ENCODE data around the gene SETD1A.

Gene SETD1A

GRCh38 chr16:30957456-30958174 is at the start of gene SETD1A:
SETD1A (plus strand) TSS chr16:30957754; CDS start chr16:30958732, 978 bp downstream.
- peak within 1 kb of the TSS; percentile 77 to 97 (median 93) for H3K9ac ChIP-seq (ENCODE audit: low read length in 5 of 5)
- peaks cover 0 to 43% (median 34%) of the 10 kb centered on the region in 5 donors for H3K36me3 ChIP-seq (ENCODE audit: control insufficient read depth in 5 of 5, insufficient read depth in 5 of 5, low read length in 5 of 5)
- H3K27me3 ChIP-seq (ENCODE audit: control insufficient read depth in 5 of 5, insufficient read depth in 4 of 5, low read length in 5 of 5) = no peaks in the 10 kb centered on the region
- H3K27ac ChIP-seq (ENCODE audit: low read depth, low read length) = peak within 1 kb of the TSS; percentile 92
- no peaks in the 10 kb centered on the region for H3K9me3 ChIP-seq (ENCODE audit: control insufficient read depth in 5 of 5, low read length in 5 of 5)
- peak within 1 kb of the TSS; percentile 80 to 92 (median 85) for H3K4me3 ChIP-seq (ENCODE audit: low read depth in 1 of 5, low read length in 5 of 5)
- peaks cover 7 to 37% (median 33%) of the 10 kb centered on the region in 5 donors for H3K4me1 ChIP-seq (ENCODE audit: control insufficient read depth in 5 of 5, insufficient read depth in 5 of 5, low read length in 5 of 5)

GRCh38 chr16:30910427-30911029 is 47.0 kb upstream of the SETD1A start:
- H3K36me3 ChIP-seq (ENCODE audit: control insufficient read depth in 5 of 5, insufficient read depth in 5 of 5, low read length in 5 of 5) = peaks cover 0 to 3% (median 0%) of the 10 kb centered on the region in 5 donors
- peaks cover 0 to 5% (median 0%) of the 10 kb centered on the region in 5 donors for H3K27me3 ChIP-seq (ENCODE audit: control insufficient read depth in 5 of 5, insufficient read depth in 4 of 5, low read length in 5 of 5)
- no peak overlapping the region for H3K27ac ChIP-seq (ENCODE audit: low read depth, low read length)
- no peak overlapping the region for H3K9ac ChIP-seq (ENCODE audit: low read length in 5 of 5)
- H3K4me1 ChIP-seq (ENCODE audit: control insufficient read depth in 5 of 5, insufficient read depth in 5 of 5, low read length in 5 of 5) = no peaks in the 10 kb centered on the region
- H3K9me3 ChIP-seq (ENCODE audit: control insufficient read depth in 5 of 5, low read length in 5 of 5) = no peaks in the 10 kb centered on the region
- H3K4me3 ChIP-seq (ENCODE audit: low read depth in 1 of 5, low read length in 5 of 5) = no peak overlapping the region

GRCh38 chr16:30912794-30913412 is 44.7 kb upstream of the SETD1A start:
- Histone ChIP-seq H3K27ac (ENCODE audit: low read depth, low read length) (no peak overlapping the region), H3K9ac (ENCODE audit: low read length in 5 of 5) (no peak overlapping the region), H3K4me3 (ENCODE audit: low read depth in 1 of 5, low read length in 5 of 5) (no peak overlapping the region), H3K4me1 (ENCODE audit: control insufficient read depth in 5 of 5, insufficient read depth in 5 of 5, low read length in 5 of 5) (no peaks in the 10 kb centered on the region), H3K27me3 (ENCODE audit: control insufficient read depth in 5 of 5, insufficient read depth in 4 of 5, low read length in 5 of 5) (peaks cover 0 to 5% (median 0%) of the 10 kb centered on the region in 5 donors), H3K9me3 (ENCODE audit: control insufficient read depth in 5 of 5, low read length in 5 of 5) (no peaks in the 10 kb centered on the region), H3K36me3 (ENCODE audit: control insufficient read depth in 5 of 5, insufficient read depth in 5 of 5, low read length in 5 of 5) (no peaks in the 10 kb centered on the region)

GRCh38 chr16:30914830-30915229 is 42.7 kb upstream of the SETD1A start:
- H3K9me3 ChIP-seq (ENCODE audit: control insufficient read depth in 5 of 5, low read length in 5 of 5) = no peaks in the 10 kb centered on the region
- peaks cover 0 to 5% (median 0%) of the 10 kb centered on the region in 5 donors for H3K27me3 ChIP-seq (ENCODE audit: control insufficient read depth in 5 of 5, insufficient read depth in 4 of 5, low read length in 5 of 5)
- H3K4me3 ChIP-seq (ENCODE audit: low read depth in 1 of 5, low read length in 5 of 5) = no peak overlapping the region
- no peaks in the 10 kb centered on the region for H3K4me1 ChIP-seq (ENCODE audit: control insufficient read depth in 5 of 5, insufficient read depth in 5 of 5, low read length in 5 of 5)
- no peaks in the 10 kb centered on the region for H3K36me3 ChIP-seq (ENCODE audit: control insufficient read depth in 5 of 5, insufficient read depth in 5 of 5, low read length in 5 of 5)
- no peak overlapping the region for H3K9ac ChIP-seq (ENCODE audit: low read length in 5 of 5)
- H3K27ac ChIP-seq (ENCODE audit: low read depth, low read length) = no peak overlapping the region

- no peaks in the 10 kb centered on the region for H3K27me3 ChIP-seq (ENCODE audit: control insufficient read depth in 5 of 5, insufficient read depth in 4 of 5, low read length in 5 of 5)
- H3K9ac ChIP-seq (ENCODE audit: low read length in 5 of 5) = no peak overlapping the region
- H3K4me1 ChIP-seq (ENCODE audit: control insufficient read depth in 5 of 5, insufficient read depth in 5 of 5, low read length in 5 of 5) = peaks cover 2 to 16% (median 10%) of the 10 kb centered on the region in 5 donors
- H3K27ac ChIP-seq (ENCODE audit: low read depth, low read length) = no peak overlapping the region
- H3K4me3 ChIP-seq (ENCODE audit: low read depth in 1 of 5, low read length in 5 of 5) = no peak overlapping the region
- no peaks in the 10 kb centered on the region for H3K9me3 ChIP-seq (ENCODE audit: control insufficient read depth in 5 of 5, low read length in 5 of 5)
- no peaks in the 10 kb centered on the region for H3K36me3 ChIP-seq (ENCODE audit: control insufficient read depth in 5 of 5, insufficient read depth in 5 of 5, low read length in 5 of 5)
Observed at GRCh38 chr16:30918614-30919013, 38.9 kb upstream of the SETD1A start.

GRCh38 chr16:30920891-30921290 is 36.7 kb upstream of the SETD1A start:
- Histone ChIP-seq H3K27me3 (ENCODE audit: control insufficient read depth in 5 of 5, insufficient read depth in 4 of 5, low read length in 5 of 5) (no peaks in the 10 kb centered on the region), H3K4me1 (ENCODE audit: control insufficient read depth in 5 of 5, insufficient read depth in 5 of 5, low read length in 5 of 5) (peaks cover 4 to 27% (median 19%) of the 10 kb centered on the region in 5 donors), H3K9ac (ENCODE audit: low read length in 5 of 5) (peak overlapping the region in 1 of 5 donors; percentile 35), H3K36me3 (ENCODE audit: control insufficient read depth in 5 of 5, insufficient read depth in 5 of 5, low read length in 5 of 5) (peaks cover 0 to 2% (median 0%) of the 10 kb centered on the region in 5 donors), H3K9me3 (ENCODE audit: control insufficient read depth in 5 of 5, low read length in 5 of 5) (no peaks in the 10 kb centered on the region), H3K4me3 (ENCODE audit: low read depth in 1 of 5, low read length in 5 of 5) (no peak overlapping the region), H3K27ac (ENCODE audit: low read depth, low read length) (no peak overlapping the region)

GRCh38 chr16:30921459-30921747 is 36.2 kb upstream of the SETD1A start:
- Histone ChIP-seq H3K4me3 (ENCODE audit: low read depth in 1 of 5, low read length in 5 of 5) (peak overlapping the region; percentile 56 to 98 (median 93)), H3K9me3 (ENCODE audit: control insufficient read depth in 5 of 5, low read length in 5 of 5) (no peaks in the 10 kb centered on the region), H3K4me1 (ENCODE audit: control insufficient read depth in 5 of 5, insufficient read depth in 5 of 5, low read length in 5 of 5) (peaks cover 4 to 27% (median 19%) of the 10 kb centered on the region in 5 donors), H3K9ac (ENCODE audit: low read length in 5 of 5) (peak overlapping the region in 3 of 5 donors; percentile 52 to 83 (median 67)), H3K27ac (ENCODE audit: low read depth, low read length) (peak overlapping the region; percentile 77), H3K27me3 (ENCODE audit: control insufficient read depth in 5 of 5, insufficient read depth in 4 of 5, low read length in 5 of 5) (no peaks in the 10 kb centered on the region), H3K36me3 (ENCODE audit: control insufficient read depth in 5 of 5, insufficient read depth in 5 of 5, low read length in 5 of 5) (peaks cover 0 to 7% (median 0%) of the 10 kb centered on the region in 5 donors)

- Histone ChIP-seq H3K9me3 (ENCODE audit: control insufficient read depth in 5 of 5, low read length in 5 of 5) (no peaks in the 10 kb centered on the region), H3K27me3 (ENCODE audit: control insufficient read depth in 5 of 5, insufficient read depth in 4 of 5, low read length in 5 of 5) (no peaks in the 10 kb centered on the region), H3K4me1 (ENCODE audit: control insufficient read depth in 5 of 5, insufficient read depth in 5 of 5, low read length in 5 of 5) (peaks cover 4 to 27% (median 19%) of the 10 kb centered on the region in 5 donors), H3K27ac (ENCODE audit: low read depth, low read length) (peak overlapping the region; percentile 77), H3K36me3 (ENCODE audit: control insufficient read depth in 5 of 5, insufficient read depth in 5 of 5, low read length in 5 of 5) (peaks cover 0 to 12% (median 4%) of the 10 kb centered on the region in 5 donors), H3K9ac (ENCODE audit: low read length in 5 of 5) (peak overlapping the region in 4 of 5 donors; percentile 52 to 83 (median 72)), H3K4me3 (ENCODE audit: low read depth in 1 of 5, low read length in 5 of 5) (peak overlapping the region; percentile 56 to 98 (median 93))
Observed at GRCh38 chr16:30921748-30922419, 35.7 kb upstream of the SETD1A start.

- Histone ChIP-seq H3K4me3 (ENCODE audit: low read depth in 1 of 5, low read length in 5 of 5) (peak overlapping the region; percentile 78 to 98 (median 94)), H3K9ac (ENCODE audit: low read length in 5 of 5) (peak overlapping the region in 4 of 5 donors; percentile 72 to 92 (median 88)), H3K36me3 (ENCODE audit: control insufficient read depth in 5 of 5, insufficient read depth in 5 of 5, low read length in 5 of 5) (peaks cover 0 to 18% (median 7%) of the 10 kb centered on the region in 5 donors), H3K4me1 (ENCODE audit: control insufficient read depth in 5 of 5, insufficient read depth in 5 of 5, low read length in 5 of 5) (peaks cover 4 to 27% (median 19%) of the 10 kb centered on the region in 5 donors), H3K27me3 (ENCODE audit: control insufficient read depth in 5 of 5, insufficient read depth in 4 of 5, low read length in 5 of 5) (no peaks in the 10 kb centered on the region), H3K27ac (ENCODE audit: low read depth, low read length) (peak overlapping the region; percentile 77), H3K9me3 (ENCODE audit: control insufficient read depth in 5 of 5, low read length in 5 of 5) (no peaks in the 10 kb centered on the region)
Observed at GRCh38 chr16:30922420-30922959, 35.1 kb upstream of the SETD1A start.
